HCT116 (cell line): ENCODE measurements around the gene SLAIN1.

Experiments
- ATF3 ChIP-seq: IDR thresholded peaks from 2 replicates; pipeline ENCODE4 v1.6.1; 2012
- EZH2phosphoT487 ChIP-seq: fragments of 200-600 bp; IDR thresholded peaks from 2 replicates; pipeline ENCODE4 v1.6.1; 2018; ENCODE audit warnings: antibody characterized with exemption, borderline replicate concordance
- POLR2A ChIP-seq: IDR thresholded peaks from 2 replicates; pipeline ENCODE4 v1.7.0; 2011; ENCODE audit warnings: borderline replicate concordance; ENCODE audit not compliant: insufficient read depth, insufficient read length; ENCODE audit errors: extremely low read depth
- POLR2AphosphoS5 ChIP-seq: IDR thresholded peaks from 2 replicates; pipeline ENCODE4 v1.6.1; 2011; ENCODE audit warnings: mild to moderate bottlenecking, low read depth, low read length, moderate library complexity
- SP1 ChIP-seq: IDR thresholded peaks from 2 replicates; pipeline ENCODE4 v1.6.1; 2012; ENCODE audit warnings: low read depth
- TF ChIP-seq, protein P1 (sequence below), 3 experiments: fragments of 200-600 bp in 1 of 3; sonication (generic) in 1 of 3; IDR thresholded peaks in 2 of 3; conservative IDR thresholded peaks in 1 of 3; 2 replicates each; pipeline ENCODE4 v1.5.1; 2012 to 2017; ENCODE audit warnings: low read depth in 2 of 3, low read length in 2 of 3, antibody characterized with exemption in 1 of 3, borderline replicate concordance in 1 of 3, control low read depth in 1 of 3, mild to moderate bottlenecking in 1 of 3, mixed read lengths in 1 of 3, mixed run types in 1 of 3, moderate library complexity in 1 of 3; ENCODE audit not compliant: insufficient read depth in 1 of 3
- TF ChIP-seq, protein P2 (sequence below): IDR thresholded peaks from 2 replicates; pipeline ENCODE4 v1.6.1; 2012; ENCODE audit warnings: low read depth

- no peak for TF ChIP-seq POLR2A
- no peak for TF ChIP-seq POLR2AphosphoS5
- TF ChIP-seq, protein P1, sequence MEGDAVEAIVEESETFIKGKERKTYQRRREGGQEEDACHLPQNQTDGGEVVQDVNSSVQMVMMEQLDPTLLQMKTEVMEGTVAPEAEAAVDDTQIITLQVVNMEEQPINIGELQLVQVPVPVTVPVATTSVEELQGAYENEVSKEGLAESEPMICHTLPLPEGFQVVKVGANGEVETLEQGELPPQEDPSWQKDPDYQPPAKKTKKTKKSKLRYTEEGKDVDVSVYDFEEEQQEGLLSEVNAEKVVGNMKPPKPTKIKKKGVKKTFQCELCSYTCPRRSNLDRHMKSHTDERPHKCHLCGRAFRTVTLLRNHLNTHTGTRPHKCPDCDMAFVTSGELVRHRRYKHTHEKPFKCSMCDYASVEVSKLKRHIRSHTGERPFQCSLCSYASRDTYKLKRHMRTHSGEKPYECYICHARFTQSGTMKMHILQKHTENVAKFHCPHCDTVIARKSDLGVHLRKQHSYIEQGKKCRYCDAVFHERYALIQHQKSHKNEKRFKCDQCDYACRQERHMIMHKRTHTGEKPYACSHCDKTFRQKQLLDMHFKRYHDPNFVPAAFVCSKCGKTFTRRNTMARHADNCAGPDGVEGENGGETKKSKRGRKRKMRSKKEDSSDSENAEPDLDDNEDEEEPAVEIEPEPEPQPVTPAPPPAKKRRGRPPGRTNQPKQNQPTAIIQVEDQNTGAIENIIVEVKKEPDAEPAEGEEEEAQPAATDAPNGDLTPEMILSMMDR (IDR thresholded peaks at IDR 0.05 in 2 of 3, conservative IDR thresholded peaks at IDR 0.05 in 1 of 3; ENCODE audit: borderline replicate concordance in 1 of 3, insufficient read depth in 1 of 3, low read depth in 2 of 3, low read length in 2 of 3): no peak
- no peak for TF ChIP-seq EZH2phosphoT487
- TF ChIP-seq, protein P2, sequence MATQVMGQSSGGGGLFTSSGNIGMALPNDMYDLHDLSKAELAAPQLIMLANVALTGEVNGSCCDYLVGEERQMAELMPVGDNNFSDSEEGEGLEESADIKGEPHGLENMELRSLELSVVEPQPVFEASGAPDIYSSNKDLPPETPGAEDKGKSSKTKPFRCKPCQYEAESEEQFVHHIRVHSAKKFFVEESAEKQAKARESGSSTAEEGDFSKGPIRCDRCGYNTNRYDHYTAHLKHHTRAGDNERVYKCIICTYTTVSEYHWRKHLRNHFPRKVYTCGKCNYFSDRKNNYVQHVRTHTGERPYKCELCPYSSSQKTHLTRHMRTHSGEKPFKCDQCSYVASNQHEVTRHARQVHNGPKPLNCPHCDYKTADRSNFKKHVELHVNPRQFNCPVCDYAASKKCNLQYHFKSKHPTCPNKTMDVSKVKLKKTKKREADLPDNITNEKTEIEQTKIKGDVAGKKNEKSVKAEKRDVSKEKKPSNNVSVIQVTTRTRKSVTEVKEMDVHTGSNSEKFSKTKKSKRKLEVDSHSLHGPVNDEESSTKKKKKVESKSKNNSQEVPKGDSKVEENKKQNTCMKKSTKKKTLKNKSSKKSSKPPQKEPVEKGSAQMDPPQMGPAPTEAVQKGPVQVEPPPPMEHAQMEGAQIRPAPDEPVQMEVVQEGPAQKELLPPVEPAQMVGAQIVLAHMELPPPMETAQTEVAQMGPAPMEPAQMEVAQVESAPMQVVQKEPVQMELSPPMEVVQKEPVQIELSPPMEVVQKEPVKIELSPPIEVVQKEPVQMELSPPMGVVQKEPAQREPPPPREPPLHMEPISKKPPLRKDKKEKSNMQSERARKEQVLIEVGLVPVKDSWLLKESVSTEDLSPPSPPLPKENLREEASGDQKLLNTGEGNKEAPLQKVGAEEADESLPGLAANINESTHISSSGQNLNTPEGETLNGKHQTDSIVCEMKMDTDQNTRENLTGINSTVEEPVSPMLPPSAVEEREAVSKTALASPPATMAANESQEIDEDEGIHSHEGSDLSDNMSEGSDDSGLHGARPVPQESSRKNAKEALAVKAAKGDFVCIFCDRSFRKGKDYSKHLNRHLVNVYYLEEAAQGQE: no peak
- TF ChIP-seq SP1: no peak
- TF ChIP-seq ATF3: no peak
These were observed 102.7 kb downstream of the SLAIN1 start for GRCh38 chr13:77800219-77800618.
